ENCODE data around the gene SOX21. TPM values are rescaled to one million over a fixed set of nuclear protein-coding genes. Genes with fewer than 3 reads are reported as not detected.

SOX21 gene
- total and polyA plus RNA-seq, 8 donors: 2.4 to 32.4 (median 5.4) TPM; not detected in 1

DNA sequence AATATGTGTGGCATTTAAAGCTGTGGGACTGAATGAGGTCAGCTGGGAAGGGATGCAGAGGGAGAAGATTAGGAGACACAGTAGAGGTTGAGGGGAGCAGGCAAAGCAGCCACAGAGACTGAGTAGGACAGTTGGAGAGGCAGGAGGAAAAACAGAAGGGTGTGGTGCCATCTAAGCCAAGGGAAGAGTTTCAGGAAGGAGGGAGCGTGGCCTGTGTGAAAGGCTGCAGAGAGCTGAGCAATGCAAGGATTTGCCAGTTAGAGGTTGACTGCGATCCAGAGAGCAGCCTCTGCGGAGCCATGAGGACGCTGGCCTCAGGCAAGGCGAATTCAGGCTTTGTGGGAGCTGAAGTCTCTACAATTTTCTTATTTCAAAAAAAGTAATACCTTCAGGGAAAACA, 28.9 kb downstream of the SOX21 start:
- H3K9me3 ChIP-seq: no peaks in the 10 kb centered on the region

DNA sequence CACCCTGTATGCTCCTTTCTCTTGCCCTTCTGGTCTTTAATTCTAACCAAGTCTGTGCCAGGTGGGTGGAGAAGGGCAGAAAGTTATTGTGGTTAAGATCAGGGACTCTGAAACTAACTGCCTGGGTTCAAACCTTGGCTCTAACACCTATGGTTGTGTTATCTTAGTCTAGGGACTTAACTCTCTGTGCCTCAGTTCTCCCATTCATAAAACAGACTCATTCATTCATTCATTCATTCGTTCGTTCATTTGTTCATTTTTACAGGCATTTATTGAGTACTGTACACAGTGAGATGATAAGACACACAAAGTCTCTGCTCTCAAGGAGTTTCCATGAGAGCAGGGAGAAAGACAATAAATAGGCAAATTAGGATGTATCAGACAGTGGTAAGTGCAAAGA, 30.1 kb downstream of the SOX21 start:
- H3K27me3 ChIP-seq: peaks cover 0 to 9% (median 0%) of the 10 kb centered on the region in 3 donors
- intact Hi-C loops (cut with DNase I; ENCODE audit: low total_unique reads): no loop called here
- DNase-seq: no peak
- H3K27ac ChIP-seq: no peak overlapping the region
- TF ChIP-seq, protein P1, sequence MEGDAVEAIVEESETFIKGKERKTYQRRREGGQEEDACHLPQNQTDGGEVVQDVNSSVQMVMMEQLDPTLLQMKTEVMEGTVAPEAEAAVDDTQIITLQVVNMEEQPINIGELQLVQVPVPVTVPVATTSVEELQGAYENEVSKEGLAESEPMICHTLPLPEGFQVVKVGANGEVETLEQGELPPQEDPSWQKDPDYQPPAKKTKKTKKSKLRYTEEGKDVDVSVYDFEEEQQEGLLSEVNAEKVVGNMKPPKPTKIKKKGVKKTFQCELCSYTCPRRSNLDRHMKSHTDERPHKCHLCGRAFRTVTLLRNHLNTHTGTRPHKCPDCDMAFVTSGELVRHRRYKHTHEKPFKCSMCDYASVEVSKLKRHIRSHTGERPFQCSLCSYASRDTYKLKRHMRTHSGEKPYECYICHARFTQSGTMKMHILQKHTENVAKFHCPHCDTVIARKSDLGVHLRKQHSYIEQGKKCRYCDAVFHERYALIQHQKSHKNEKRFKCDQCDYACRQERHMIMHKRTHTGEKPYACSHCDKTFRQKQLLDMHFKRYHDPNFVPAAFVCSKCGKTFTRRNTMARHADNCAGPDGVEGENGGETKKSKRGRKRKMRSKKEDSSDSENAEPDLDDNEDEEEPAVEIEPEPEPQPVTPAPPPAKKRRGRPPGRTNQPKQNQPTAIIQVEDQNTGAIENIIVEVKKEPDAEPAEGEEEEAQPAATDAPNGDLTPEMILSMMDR (IDR thresholded peaks at IDR 0.05): no peak
- TF ChIP-seq POLR2A (IDR thresholded peaks at IDR 0.05) (no peak), POLR2AphosphoS5 (IDR thresholded peaks at IDR 0.05) (no peak), EP300 (IDR thresholded peaks at IDR 0.05) (no peak)
- whole genome bisulfite sequencing, 5 donors: 54 to 79% (median 68%) methylated on average over 2 of the region's 2 CpGs
- no peaks in the 10 kb centered on the region for H3K4me1 ChIP-seq
- no peaks in the 10 kb centered on the region for H3K9me3 ChIP-seq
- no peaks in the 10 kb centered on the region for H3K36me3 ChIP-seq
- no peak overlapping the region for H3K4me3 ChIP-seq

More for the DNA sequence above, 28.9 kb downstream of the SOX21 start:
- TF ChIP-seq, protein P1 (IDR thresholded peaks at IDR 0.05): no peak
- TF ChIP-seq EP300 (IDR thresholded peaks at IDR 0.05) (no peak), POLR2AphosphoS5 (IDR thresholded peaks at IDR 0.05) (no peak), POLR2A (IDR thresholded peaks at IDR 0.05) (no peak)
- no peaks in the 10 kb centered on the region for H3K4me1 ChIP-seq
- 64 to 83% (median 79%) methylated on average over 5 of the region's 5 CpGs for WGBS, 5 donors
- intact Hi-C loops (cut with DNase I; ENCODE audit: low total_unique reads): no loop called here
- H3K27ac ChIP-seq: no peak overlapping the region
- no peak for DNase-seq
- H3K36me3 ChIP-seq: no peaks in the 10 kb centered on the region
- H3K27me3 ChIP-seq: peaks cover 0 to 8% (median 0%) of the 10 kb centered on the region in 3 donors
- H3K4me3 ChIP-seq: no peak overlapping the region

DNA sequence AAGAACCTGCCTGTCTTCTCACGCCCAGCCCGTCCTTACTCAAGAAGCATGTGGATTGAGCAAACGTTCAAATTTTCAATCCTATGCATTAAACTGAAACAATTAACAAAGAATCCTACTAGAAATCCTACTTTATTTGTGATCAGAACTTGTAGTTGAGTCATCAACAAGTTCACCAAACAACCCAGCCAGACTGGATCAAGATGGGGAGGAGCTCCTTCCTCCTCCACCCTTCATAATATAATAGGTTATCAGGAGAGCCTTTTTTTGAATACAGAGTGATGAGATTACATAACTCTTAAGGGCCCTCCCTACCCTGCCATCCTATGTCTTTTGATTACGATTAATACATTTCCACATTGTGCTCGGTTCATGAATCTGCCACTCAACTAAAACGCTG, 32.7 kb downstream of the SOX21 start:
- DNase-seq: no peak
- Histone ChIP-seq H3K36me3 (no peaks in the 10 kb centered on the region), H3K27me3 (peaks cover 0 to 14% (median 0%) of the 10 kb centered on the region in 3 donors), H3K4me1 (no peaks in the 10 kb centered on the region), H3K9me3 (no peaks in the 10 kb centered on the region), H3K4me3 (no peak overlapping the region), H3K27ac (no peak overlapping the region)
- intact Hi-C loops (cut with DNase I; ENCODE audit: low total_unique reads): loop anchor here (5.0 kb wide), 1 partner anchor 478 kb away; no protein-coding TSS in a partner anchor
- WGBS, 5 donors: 68 to 91% (median 83%) methylated on average over 6 of the region's 6 CpGs
- TF ChIP-seq POLR2AphosphoS5 (IDR thresholded peaks at IDR 0.05): no peak
- TF ChIP-seq POLR2A (IDR thresholded peaks at IDR 0.05): no peak
- TF ChIP-seq, protein P1 (IDR thresholded peaks at IDR 0.05): no peak
- no peak for TF ChIP-seq EP300 (IDR thresholded peaks at IDR 0.05)

DNA sequence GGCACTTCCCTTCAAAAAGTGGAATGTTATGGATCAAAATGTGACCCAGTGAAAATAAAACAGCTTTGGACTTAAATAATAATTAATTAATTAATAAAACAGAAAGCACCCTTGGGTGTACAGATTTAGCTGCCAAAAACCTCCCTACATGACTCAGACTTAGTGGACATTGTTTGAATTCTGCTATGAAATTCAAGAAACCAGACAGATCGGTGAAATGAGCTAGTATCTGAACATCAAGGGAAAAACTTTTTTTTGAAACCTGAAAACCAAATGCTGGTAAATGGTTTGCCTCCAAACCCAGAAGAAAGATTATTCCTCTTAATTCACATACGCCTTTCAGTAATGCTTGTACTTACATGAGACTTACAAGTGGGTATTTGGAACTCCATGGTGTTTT, 33.5 kb downstream of the SOX21 start:
- intact Hi-C loops (cut with DNase I; ENCODE audit: low total_unique reads): loop anchor here (5.0 kb wide), 1 partner anchor 478 kb away; no protein-coding TSS in a partner anchor
- H3K9me3 ChIP-seq: no peaks in the 10 kb centered on the region
- no peaks in the 10 kb centered on the region for H3K4me1 ChIP-seq
- no peak overlapping the region for H3K27ac ChIP-seq
- no peak overlapping the region for H3K4me3 ChIP-seq
- no peaks in the 10 kb centered on the region for H3K36me3 ChIP-seq
- 86 to 96% (median 91%) methylated on average over 2 of the region's 2 CpGs for WGBS, 5 donors
- H3K27me3 ChIP-seq: peaks cover 0 to 14% (median 0%) of the 10 kb centered on the region in 3 donors
- TF ChIP-seq EP300 (IDR thresholded peaks at IDR 0.05) (no peak), POLR2A (IDR thresholded peaks at IDR 0.05) (no peak), POLR2AphosphoS5 (IDR thresholded peaks at IDR 0.05) (no peak)
- TF ChIP-seq, protein P1 (IDR thresholded peaks at IDR 0.05): no peak
- DNase-seq: no peak
